ENCODE results near the gene MARCHF6.
"Not testable (repeated sequence)": the region's sequence is repeated elsewhere in the genome, so short reads cannot be mapped to it uniquely, and the experiment has no call there.

MARCHF6 gene

GRCh38 chr5:10334831-10335230 is 18.7 kb upstream of the MARCHF6 start:
- Mint-ChIP-seq H3K9me3 (no peaks in the 10 kb centered on the region), H3K27ac (no peak overlapping the region), H3K4me1 (peaks cover 10% of the 10 kb centered on the region), H3K36me3 (no peaks in the 10 kb centered on the region), H3K27me3 (peaks cover 25% of the 10 kb centered on the region), H3K4me3 (no peak overlapping the region)

- Mint-ChIP-seq H3K4me3 (no peak overlapping the region), H3K36me3 (no peaks in the 10 kb centered on the region), H3K9me3 (no peaks in the 10 kb centered on the region), H3K27ac (no peak overlapping the region), H3K4me1 (peaks cover 10% of the 10 kb centered on the region), H3K27me3 (peaks cover 21% of the 10 kb centered on the region)
Observed at GRCh38 chr5:10335711-10336470, 17.6 kb upstream of the MARCHF6 start.

- Mint-ChIP-seq H3K9me3 (no peaks in the 10 kb centered on the region), H3K27me3 (peaks cover 13% of the 10 kb centered on the region), H3K36me3 (no peaks in the 10 kb centered on the region)
Observed at GRCh38 chr5:10337107-10337506, 16.4 kb upstream of the MARCHF6 start.

GRCh38 chr5:10337986-10338385 is 15.5 kb upstream of the MARCHF6 start:
- Mint-ChIP-seq H3K36me3 (no peaks in the 10 kb centered on the region), H3K4me3 (no peak overlapping the region), H3K9me3 (no peaks in the 10 kb centered on the region), H3K27me3 (peaks cover 11% of the 10 kb centered on the region), H3K27ac (no peak overlapping the region), H3K4me1 (peaks cover 6% of the 10 kb centered on the region)

More at GRCh38 chr5:10337107-10337506, 16.4 kb upstream of the MARCHF6 start:
- Mint-ChIP-seq H3K4me1 (peaks cover 9% of the 10 kb centered on the region), H3K4me3 (no peak overlapping the region), H3K27ac (no peak overlapping the region)

- Mint-ChIP-seq H3K27ac (no peak overlapping the region), H3K4me1 (no peaks in the 10 kb centered on the region), H3K27me3 (peaks cover 7% of the 10 kb centered on the region), H3K36me3 (no peaks in the 10 kb centered on the region), H3K4me3 (no peak overlapping the region), H3K9me3 (no peaks in the 10 kb centered on the region)
Observed at GRCh38 chr5:10338686-10339057, 14.8 kb upstream of the MARCHF6 start.

- Mint-ChIP-seq H3K27me3 (peaks cover 7% of the 10 kb centered on the region), H3K27ac (no peak overlapping the region), H3K9me3 (no peaks in the 10 kb centered on the region)
Observed at GRCh38 chr5:10339058-10339811, 14.3 kb upstream of the MARCHF6 start.

GRCh38 chr5:10339958-10340357 is 13.5 kb upstream of the MARCHF6 start:
- Mint-ChIP-seq H3K4me3 (no peak overlapping the region), H3K27ac (no peak overlapping the region), H3K4me1 (no peaks in the 10 kb centered on the region), H3K36me3 (no peaks in the 10 kb centered on the region), H3K9me3 (no peaks in the 10 kb centered on the region), H3K27me3 (peaks cover under 1% of the 10 kb centered on the region)

More at GRCh38 chr5:10339058-10339811, 14.3 kb upstream of the MARCHF6 start:
- Mint-ChIP-seq H3K4me1 (no peaks in the 10 kb centered on the region), H3K4me3 (no peak overlapping the region), H3K36me3 (no peaks in the 10 kb centered on the region)

GRCh38 chr5:10343486-10343885 is 10.0 kb upstream of the MARCHF6 start:
- Mint-ChIP-seq H3K9me3 (no peaks in the 10 kb centered on the region), H3K27ac (no peak overlapping the region), H3K36me3 (no peaks in the 10 kb centered on the region), H3K4me1 (no peaks in the 10 kb centered on the region), H3K4me3 (no peak overlapping the region), H3K27me3 (no peaks in the 10 kb centered on the region)

- not testable (repeated sequence) for H3K27me3 Mint-ChIP-seq, H3K27ac Mint-ChIP-seq, H3K36me3 Mint-ChIP-seq, H3K4me3 Mint-ChIP-seq, H3K4me1 Mint-ChIP-seq, H3K9me3 Mint-ChIP-seq
Observed at GRCh38 chr5:10344461-10345106, 8.9 kb upstream of the MARCHF6 start.

- H3K4me1 Mint-ChIP-seq, result peaks cover 15% of the 10 kb centered on the region
- H3K27ac Mint-ChIP-seq, result no peak overlapping the region
- H3K4me3 Mint-ChIP-seq, result no peak overlapping the region
- H3K9me3 Mint-ChIP-seq, result no peaks in the 10 kb centered on the region
- no peaks in the 10 kb centered on the region for H3K27me3 Mint-ChIP-seq
- no peaks in the 10 kb centered on the region for H3K36me3 Mint-ChIP-seq
Observed at GRCh38 chr5:10348258-10348657, 5.2 kb upstream of the MARCHF6 start.

- no peaks in the 10 kb centered on the region for H3K36me3 Mint-ChIP-seq
- H3K9me3 Mint-ChIP-seq, result no peaks in the 10 kb centered on the region
- peak overlapping the region; percentile 92 for H3K4me3 Mint-ChIP-seq
Observed at GRCh38 chr5:10351199-10351905, 2.1 kb upstream of the MARCHF6 start.

GRCh38 chr5:10351919-10352318 is 1.6 kb upstream of the MARCHF6 start:
- no peaks in the 10 kb centered on the region for H3K36me3 Mint-ChIP-seq
- H3K4me1 Mint-ChIP-seq, result peaks cover 32% of the 10 kb centered on the region
- peak overlapping the region; percentile 88 for H3K27ac Mint-ChIP-seq
- H3K9me3 Mint-ChIP-seq, result no peaks in the 10 kb centered on the region
- no peaks in the 10 kb centered on the region for H3K27me3 Mint-ChIP-seq
- peak overlapping the region; percentile 92 for H3K4me3 Mint-ChIP-seq

More at GRCh38 chr5:10351199-10351905, 2.1 kb upstream of the MARCHF6 start:
- H3K4me1 Mint-ChIP-seq, result peaks cover 27% of the 10 kb centered on the region
- H3K27me3 Mint-ChIP-seq, result no peaks in the 10 kb centered on the region
- peak overlapping the region; percentile 70 for H3K27ac Mint-ChIP-seq

GRCh38 chr5:10352430-10353240 is 860 bp upstream of the MARCHF6 start:
- Mint-ChIP-seq H3K27ac (peak overlapping the region; percentile 99), H3K27me3 (no peaks in the 10 kb centered on the region), H3K36me3 (no peaks in the 10 kb centered on the region), H3K4me3 (peak overlapping the region; percentile 92), H3K4me1 (peaks cover 39% of the 10 kb centered on the region), H3K9me3 (no peaks in the 10 kb centered on the region)

- Mint-ChIP-seq H3K4me3 (peak overlapping the region; percentile 97), H3K27ac (peak overlapping the region; percentile 99), H3K9me3 (no peaks in the 10 kb centered on the region), H3K27me3 (no peaks in the 10 kb centered on the region), H3K4me1 (peaks cover 51% of the 10 kb centered on the region), H3K36me3 (no peaks in the 10 kb centered on the region)
Observed at GRCh38 chr5:10354048-10354872, 765 bp downstream of the MARCHF6 start.
